SH-SY5Y (cell line): ENCODE results near the gene LMNB1.

Source experiments
- GATA2 ChIP-seq: IDR thresholded peaks from 2 replicates; pipeline ENCODE4 v1.6.1; 2011; ENCODE audit warnings: mild to moderate bottlenecking, low read depth, low read length
- GATA3 ChIP-seq: IDR thresholded peaks from 2 replicates; pipeline ENCODE4 v1.6.1; 2011; ENCODE audit warnings: low read depth, mild to moderate bottlenecking, low read length, moderate library complexity

LMNB1 gene

DNA sequence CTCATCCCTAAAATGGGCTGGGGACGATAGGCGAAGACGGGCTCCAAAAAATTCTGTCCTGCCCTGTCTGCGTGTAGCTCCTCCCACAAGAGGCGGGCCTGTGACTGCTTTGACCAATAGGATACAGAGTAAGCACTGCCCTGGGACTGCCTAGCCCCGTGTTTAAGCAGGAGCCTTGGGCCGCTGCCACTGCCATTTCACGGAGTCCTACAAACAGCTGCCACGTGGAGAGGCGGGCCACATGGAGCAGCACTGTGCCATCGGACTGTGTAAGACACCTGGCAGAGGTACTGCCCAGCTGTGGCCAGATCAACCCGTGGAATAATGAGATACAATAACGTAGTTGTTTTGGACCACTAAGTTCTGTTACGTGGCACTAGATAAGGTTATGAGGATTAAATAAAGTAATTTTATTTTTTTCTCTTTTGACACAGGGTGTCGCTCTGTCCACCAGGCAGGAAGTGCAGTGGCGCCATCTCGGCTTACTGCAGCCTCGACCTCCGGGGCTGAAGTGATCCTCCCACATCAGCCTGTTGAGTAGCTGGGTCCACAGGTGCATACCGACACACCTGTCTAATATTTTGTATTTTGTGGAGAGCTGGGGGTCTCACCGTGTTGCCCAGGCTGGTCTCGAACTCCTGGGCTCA, 87.2 kb downstream of the LMNB1 start:
- TF ChIP-seq GATA3 (no peak), GATA2 (no peak)

DNA sequence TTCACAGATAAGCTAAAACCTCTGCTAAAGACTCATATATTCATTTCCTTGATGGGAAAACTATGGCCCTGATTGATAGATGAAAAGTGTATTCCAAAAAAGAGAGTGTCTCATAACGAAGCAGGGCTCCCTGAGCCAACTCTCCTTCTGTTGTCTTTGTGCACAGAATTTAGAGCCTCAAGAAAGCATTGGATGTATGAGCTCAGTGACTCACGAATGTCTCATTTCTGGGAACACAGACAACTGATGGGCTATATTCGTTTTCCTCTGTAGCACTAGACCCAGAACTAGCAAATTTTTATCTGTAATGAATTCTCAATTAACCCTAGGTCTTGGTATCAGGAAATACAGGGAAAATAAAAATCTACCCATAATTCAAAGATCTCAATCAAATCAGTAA, 88.4 kb downstream of the LMNB1 start:
- TF ChIP-seq GATA2 = no peak
- no peak for TF ChIP-seq GATA3

DNA sequence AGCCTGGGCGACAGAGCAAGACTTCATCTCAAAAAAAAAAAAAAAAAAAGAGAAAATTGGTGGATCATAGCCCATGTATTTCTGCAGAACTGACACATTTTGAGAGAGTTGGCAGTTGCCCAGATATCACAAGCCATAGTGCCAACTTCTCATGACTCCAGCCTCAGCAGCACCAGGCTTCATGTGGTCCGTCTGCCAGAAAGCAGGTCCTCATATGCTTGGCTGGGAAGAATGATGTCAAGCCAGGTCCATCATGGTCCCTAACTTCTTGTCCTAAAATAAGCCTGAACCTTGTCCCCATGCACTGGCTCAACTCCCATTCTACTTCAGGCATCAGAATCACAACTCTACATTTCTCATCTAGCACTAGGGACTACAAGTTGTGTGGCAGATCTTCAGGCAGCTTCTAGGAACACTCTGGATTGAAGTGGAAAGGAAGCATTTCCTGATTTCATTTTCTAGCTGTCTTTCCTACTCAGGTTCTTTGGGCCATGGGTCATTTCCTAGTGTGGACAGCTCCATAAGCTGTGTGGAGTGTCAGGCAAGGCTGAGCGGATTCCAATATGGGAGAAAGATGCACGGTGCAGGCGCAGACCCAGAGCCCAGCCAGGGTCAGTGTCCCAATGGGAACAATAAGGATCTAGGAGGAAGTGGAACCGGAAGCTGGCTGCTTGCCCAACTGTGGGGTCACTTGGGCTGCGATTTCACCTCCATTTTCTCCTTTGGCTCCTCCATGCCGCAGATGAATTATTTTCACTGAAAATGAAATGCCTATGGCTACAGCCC, 90.1 kb downstream of the LMNB1 start:
- TF ChIP-seq GATA3 = no peak
- TF ChIP-seq GATA2 = no peak

DNA sequence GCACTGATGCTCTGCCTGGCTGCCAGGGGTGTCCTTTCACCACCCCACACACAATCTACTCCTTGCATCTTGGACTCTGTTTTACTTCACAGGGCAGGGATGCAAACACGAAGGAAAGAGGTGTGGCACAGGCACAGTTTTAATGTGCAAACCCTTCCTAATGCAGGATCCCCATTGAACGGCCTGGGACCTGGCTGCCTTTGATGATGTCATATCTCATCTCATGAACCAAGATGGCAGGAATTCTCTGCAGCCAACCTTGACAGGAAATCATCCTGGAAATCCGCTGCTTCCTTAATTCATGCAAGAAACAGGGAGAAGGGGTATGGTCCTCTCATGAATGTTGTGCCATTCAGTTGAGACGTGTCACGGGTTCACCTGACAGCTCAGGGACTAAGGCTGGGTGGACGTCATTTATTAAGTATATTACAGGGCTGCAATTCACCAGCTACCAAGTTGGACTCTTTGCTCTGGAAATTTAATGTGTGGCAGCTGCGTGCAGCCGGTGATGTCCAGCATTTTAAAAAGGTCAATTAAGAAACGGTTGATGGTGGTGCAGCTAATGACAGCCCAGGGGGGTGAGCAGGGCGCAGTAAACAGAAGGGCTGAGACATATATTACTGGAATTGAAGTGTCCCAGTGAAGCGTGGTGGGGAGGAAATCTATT, 91.5 kb downstream of the LMNB1 start:
- TF ChIP-seq GATA3 (no peak), GATA2 (no peak)

DNA sequence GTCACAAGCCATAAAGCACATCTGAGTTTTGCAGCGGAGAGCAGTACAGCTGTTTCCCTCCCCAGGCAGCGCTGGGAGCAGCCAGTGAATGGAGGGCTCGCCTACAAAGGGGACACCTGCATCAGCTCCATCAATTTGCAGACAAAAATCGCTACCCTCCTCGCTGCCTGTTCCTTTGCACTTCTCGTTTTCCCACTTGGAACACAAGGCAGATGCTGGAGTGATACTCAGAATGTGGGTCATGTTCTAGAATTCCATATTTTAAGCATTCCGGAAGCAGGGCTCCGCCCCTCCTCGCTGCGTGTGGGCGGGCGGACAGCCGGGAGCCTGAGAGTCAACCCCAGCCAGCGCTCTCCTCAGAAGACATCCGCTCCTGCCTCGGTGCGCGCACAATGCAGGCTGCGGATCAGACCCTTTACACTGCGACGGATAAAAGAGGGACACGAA, 92.1 kb downstream of the LMNB1 start:
- no peak for TF ChIP-seq GATA2
- no peak for TF ChIP-seq GATA3

DNA sequence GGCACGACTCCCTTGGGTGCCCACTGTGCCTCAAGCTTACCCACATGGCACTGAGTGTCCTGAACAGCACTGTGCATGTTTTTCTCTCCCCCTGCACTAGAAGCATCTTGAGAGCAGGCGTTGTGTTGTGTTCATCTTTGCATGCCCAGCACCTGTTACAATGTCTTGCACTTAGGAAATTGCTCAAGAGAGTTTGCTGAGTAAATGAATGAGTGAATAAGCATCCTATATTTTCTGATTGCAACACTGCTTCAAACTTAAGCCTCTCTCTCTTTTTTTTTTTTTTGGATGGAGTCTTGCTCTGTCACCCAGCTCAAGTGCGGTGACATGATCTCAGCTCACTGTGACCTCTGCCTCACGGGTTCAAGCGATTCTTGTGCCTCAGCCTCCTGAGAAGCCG, 94.5 kb downstream of the LMNB1 start:
- no peak for TF ChIP-seq GATA2
- no peak for TF ChIP-seq GATA3

DNA sequence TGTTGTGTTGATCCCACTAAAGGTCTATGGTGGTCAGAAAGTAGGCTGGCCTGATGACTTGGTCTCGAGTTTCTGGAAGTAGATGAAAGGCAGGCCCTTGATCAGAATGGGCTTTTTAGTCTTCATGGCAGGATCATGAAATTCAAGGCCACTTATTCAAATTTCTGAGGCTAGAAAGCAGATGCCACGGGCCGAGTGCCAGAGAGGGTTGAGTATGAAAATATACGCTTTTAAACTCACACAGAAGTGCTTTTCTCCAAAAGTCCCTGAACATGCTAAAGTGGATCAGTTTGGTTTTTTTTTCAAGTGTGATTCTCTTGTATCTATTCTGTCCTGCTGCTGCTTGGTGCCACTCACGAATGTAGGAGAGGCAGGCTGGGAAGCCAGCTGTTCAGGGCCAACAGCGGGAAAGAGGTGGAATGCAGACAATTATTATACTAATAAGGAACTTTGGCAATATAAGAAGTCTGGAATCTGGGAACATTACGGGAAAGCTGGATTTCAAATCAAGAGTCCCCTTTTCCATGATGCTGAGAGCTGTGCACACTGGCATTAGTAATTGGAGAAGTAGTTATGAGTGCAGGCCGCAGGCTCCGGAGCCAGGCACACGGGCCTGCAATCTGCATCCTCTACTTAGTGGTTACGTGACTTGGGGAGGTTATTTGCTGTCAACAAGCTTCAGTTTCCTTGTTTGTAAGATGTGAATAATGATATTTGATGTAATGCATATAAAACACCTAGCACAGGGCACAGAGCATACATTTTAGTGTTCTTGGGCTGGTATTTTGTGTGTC, 95.8 kb downstream of the LMNB1 start:
- TF ChIP-seq GATA2 (no peak), GATA3 (no peak)

DNA sequence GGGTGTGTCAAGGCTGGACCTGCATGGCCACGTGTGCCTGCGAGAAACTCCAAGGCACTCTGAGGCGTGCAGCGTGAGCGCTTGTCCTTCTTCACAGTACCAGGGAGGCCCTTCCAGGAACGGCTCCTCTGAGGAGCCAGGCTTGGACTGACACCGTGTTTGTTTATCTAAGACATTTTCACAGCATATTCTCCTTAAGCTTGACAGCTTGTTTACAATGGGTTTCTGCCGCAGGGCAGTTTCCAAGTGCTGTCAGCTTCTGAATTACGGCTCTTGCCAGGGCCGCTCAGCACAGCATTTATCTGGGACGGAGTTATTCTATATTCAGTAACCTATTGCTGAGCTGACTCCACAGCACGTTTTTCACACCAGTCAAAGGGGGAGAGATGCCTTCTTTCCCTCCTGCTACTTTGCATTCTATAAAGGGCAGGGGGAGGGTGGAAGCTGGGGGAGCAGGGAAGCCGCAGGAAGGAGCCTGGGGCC, 98.4 kb downstream of the LMNB1 start:
- no peak for TF ChIP-seq GATA2
- TF ChIP-seq GATA3 = no peak

DNA sequence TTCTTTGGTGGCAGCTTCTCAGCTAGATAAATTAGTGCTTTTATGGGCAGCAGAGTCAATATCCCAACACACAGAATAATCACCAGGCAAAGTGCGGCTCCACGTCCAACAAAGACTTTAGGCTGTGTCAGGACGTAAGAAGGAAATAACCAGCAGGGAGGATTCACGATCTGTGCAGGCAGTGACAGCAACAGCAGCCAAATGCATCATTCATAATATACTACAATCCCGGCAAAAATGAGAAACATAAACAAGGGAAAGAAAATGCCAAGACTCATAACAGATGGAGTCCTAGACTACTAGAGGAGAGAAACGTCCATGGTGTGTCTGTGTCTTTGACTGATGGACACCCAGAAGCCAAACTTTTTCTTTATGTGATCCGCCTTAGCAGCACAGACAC, 100.7 kb downstream of the LMNB1 start:
- TF ChIP-seq GATA3 = no peak
- TF ChIP-seq GATA2 = no peak

DNA sequence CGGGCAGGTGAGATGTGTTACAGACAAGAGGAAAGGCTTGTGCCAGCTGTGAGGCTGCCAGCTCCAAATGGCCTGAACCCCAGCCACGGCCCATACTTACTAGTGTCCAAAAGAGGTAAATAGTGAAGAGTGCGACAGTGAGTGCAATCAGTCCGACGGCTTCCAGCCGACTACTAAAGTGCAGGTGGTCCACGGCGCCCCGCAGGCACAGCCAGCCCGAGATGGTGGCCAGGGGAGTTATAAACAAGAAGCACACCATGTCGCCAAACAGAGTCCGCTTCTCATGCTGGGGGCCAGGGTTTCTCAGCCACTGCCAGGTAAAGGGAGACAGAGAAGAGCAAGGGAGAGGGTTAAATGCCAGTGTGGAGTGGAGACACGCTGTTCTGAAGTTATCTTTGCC, 101.1 kb downstream of the LMNB1 start:
- TF ChIP-seq GATA3 (no peak), GATA2 (no peak)

DNA sequence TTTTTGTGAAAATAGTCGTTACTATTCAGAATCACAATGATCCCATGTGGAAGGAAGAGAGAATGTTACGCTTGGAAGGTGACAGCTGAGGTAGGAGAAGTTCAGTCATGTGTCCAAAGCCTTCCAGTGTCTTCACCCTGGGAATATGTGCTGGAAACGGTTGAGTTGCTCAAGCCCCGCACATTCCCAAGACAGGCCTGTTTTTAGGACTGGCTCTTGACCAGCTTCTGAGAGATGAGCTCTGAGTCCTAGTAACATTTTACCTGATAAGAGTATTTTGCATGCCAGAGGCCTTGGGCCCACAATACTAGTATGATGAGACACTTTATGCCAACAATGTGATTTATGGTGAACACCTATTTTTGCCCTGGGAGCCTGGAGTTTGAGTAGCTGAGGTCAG, 101.7 kb downstream of the LMNB1 start:
- TF ChIP-seq GATA3 = no peak
- TF ChIP-seq GATA2 = no peak

DNA sequence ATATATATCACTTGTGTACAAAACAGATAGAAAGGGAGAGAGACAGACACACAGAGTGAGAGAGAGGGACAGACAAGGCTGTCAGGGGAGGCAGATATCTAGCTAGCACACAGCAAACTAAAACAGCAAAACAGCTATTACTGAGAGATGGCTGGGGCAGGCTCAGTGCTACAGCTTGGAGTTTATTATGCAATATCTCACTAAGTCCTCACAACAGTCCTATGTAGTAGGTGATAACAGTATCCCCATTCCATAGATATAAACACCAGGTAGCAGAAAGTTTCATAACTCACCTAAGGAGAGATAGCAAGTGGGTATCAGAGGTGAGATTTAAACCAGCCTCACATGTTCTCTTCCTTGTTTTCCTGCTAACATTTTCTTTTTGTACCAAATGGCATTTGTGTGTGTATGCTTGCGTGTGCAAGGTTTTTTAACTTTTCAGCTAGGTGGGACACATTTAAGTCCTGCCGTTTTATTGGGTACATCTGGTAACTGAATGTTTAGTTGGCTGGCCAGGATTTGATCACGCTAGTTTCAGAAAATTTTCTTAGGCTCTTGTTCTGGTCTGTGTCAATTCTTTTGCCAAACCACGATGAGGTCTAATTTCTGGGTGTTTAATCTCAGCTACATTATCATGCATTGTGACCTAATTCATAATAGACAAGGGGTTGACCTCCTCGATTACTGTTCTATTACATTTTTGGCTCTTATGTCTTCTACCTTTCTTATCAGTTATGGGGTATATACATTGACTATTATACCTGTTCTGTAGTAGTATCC, 105.1 kb downstream of the LMNB1 start:
- TF ChIP-seq GATA2 (no peak), GATA3 (no peak)

DNA sequence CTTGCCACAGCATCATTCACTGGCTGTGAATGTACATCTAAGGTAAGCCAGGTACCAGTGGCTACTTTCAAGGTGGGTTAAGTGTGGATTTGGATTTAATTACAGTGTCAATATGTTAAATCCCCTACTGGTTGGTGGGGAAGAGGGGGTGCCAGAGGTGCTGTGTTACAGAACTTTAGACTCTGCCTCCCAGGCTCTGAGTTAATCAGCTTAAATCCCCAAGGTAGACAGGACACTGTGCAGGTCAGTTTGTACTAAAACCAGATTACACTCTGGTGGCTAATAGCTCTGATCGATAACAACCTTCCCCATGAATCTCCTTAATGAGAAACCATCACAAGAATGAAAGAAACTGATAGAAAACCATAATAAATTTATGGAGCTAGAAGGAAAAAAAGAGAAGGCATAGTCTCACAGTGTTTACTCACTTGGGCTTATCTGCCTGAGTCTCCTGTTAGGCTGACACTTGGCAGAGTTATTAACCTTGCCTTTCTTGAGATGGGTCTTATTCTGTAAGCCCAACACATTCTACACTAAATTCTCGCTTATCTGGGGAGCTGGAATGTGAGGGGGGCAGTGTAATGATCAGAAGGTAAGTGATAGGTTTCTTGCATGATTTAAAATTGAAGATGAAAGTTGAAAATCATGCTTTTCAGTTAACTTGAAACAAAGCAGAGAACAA, 106.8 kb downstream of the LMNB1 start:
- TF ChIP-seq GATA2 = no peak
- no peak for TF ChIP-seq GATA3

DNA sequence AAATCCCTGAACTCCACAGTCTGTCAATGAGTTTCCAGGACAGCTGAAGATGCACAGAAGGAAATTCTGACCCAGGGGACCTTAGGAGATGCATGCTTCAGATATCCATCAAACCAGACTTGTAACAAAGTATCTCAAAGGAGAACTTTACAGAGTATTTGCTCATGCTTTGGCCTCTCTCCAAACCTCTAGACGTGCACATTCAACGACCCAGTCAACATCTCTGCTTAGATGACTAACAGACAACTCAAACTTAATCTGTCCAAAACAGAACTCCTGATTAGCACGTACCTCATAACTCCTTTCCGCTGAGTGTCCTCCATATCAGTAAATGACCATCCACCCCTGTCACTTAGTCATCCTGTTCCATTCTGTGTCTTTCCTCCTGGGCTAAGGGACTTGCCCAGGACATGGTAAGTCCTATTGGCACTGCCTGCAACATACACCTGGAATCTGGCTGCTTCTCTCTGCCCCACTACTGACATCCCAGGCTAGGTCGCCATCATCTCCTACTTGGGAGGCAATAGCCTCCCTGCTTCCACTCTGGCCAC, 107.4 kb downstream of the LMNB1 start:
- no peak for TF ChIP-seq GATA2
- no peak for TF ChIP-seq GATA3
